Measurements from ENCODE around the gene KCNMA1. TPM values are rescaled to one million over a fixed set of nuclear protein-coding genes. Genes with fewer than 3 reads are reported as not detected.

The KCNMA1 gene
- total and polyA plus RNA-seq, 3 donors from 2014 or later, result 13.6 to 36.1 (median 24.7) TPM

DNA sequence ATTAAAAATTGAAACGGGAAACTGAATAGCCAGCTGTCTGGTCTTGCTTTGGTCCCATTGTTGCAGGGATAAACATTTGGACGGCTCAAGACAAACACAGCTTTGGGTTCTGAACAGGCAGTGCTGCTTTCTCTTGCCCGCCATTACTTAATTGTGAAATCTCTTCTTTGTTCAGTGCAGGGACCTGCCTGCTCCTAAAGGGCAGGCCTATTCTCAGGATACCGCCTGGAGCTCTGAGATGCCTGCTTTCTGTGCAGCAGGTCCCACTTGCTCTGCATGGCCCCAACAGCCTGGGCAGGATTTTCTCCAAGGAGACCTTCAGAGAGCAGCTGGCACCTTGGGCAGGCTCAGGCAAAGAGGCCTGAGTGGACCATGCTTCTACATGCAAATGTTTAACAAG is 237.6 kb downstream of the KCNMA1 start:
- Histone ChIP-seq H3K27ac (no peak overlapping the region), H3K4me1 (no peaks in the 10 kb centered on the region), H3K4me3 (no peak overlapping the region), H3K9me3 (no peaks in the 10 kb centered on the region), H3K36me3 (ENCODE audit: low read depth, missing control alignments) (no peaks in the 10 kb centered on the region), H3K27me3 (no peaks in the 10 kb centered on the region)
- TF ChIP-seq, protein P1, sequence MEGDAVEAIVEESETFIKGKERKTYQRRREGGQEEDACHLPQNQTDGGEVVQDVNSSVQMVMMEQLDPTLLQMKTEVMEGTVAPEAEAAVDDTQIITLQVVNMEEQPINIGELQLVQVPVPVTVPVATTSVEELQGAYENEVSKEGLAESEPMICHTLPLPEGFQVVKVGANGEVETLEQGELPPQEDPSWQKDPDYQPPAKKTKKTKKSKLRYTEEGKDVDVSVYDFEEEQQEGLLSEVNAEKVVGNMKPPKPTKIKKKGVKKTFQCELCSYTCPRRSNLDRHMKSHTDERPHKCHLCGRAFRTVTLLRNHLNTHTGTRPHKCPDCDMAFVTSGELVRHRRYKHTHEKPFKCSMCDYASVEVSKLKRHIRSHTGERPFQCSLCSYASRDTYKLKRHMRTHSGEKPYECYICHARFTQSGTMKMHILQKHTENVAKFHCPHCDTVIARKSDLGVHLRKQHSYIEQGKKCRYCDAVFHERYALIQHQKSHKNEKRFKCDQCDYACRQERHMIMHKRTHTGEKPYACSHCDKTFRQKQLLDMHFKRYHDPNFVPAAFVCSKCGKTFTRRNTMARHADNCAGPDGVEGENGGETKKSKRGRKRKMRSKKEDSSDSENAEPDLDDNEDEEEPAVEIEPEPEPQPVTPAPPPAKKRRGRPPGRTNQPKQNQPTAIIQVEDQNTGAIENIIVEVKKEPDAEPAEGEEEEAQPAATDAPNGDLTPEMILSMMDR (IDR thresholded peaks at IDR 0.05), result no peak
- no peak for TF ChIP-seq POLR2A (IDR thresholded peaks at IDR 0.05)
- DNase-seq, result no peak
- intact Hi-C loops (cut with DNase I; ENCODE audit: low total_unique reads), result no loop called here
- WGBS, 2 donors, result 89 to 91% methylated on average over 4 of the region's 4 CpGs

DNA sequence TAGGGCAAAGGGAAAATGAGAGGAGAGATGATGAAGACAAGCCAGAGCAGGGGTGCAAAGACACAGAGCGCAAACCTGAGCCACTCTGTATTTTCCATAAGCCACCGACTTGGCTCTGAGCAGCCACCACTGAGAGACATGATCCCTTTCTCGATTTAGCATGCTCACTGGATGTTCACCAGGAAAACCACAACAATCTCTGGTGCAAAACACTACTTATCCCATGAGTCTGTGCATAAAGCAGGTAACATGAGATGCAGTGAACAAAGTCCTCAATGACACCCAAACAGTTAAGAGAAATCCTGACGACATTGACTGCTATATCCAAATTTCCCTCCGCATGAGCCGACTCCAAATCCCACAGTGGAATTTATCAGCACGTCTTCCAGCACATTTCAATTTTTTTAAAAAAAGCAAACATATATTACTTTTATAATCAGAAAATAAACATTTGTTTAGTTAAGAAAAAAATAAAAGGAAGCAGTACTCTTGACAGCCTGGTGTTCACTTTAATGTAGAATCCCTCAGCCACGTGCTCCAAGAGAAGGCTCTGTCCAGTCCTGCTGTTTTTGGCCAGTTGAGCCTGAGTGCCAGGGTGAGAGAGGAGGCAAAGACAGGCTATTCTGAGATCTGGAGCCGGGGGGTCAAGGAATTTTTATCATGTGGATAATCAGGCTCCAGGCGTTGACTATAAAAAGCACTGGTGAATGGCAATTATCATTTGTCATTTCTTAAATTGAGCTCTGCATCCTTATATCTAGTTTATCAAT is 238.4 kb downstream of the KCNMA1 start:
- DNase-seq, result no peak
- Histone ChIP-seq H3K9me3 (no peaks in the 10 kb centered on the region), H3K36me3 (ENCODE audit: low read depth, missing control alignments) (no peaks in the 10 kb centered on the region), H3K27ac (no peak overlapping the region), H3K4me3 (no peak overlapping the region), H3K4me1 (no peaks in the 10 kb centered on the region), H3K27me3 (no peaks in the 10 kb centered on the region)
- WGBS, 2 donors, result 76 to 81% methylated on average over 10 of the region's 10 CpGs
- intact Hi-C loops (cut with DNase I; ENCODE audit: low total_unique reads), result no loop called here
- TF ChIP-seq POLR2A (IDR thresholded peaks at IDR 0.05), result no peak
- TF ChIP-seq, protein P1 (IDR thresholded peaks at IDR 0.05), result no peak

DNA sequence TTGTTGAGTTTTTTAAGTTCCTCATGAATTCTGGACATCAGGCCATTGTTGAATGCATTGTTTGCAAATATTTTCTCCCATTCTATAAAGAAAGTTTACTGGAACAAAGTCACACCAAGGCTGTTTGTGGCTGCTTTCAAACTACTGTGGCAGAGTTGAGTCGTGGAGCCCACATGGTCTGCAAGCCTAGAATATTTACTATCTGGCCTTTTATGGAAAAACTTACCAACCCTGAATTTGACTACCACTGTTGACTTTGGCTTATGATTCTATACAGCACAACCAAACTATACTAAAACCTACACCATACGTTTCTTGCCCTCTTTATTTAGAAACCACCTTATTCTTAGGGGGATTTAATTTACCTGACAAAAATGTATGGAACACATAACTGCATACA is 239.1 kb downstream of the KCNMA1 start:
- Histone ChIP-seq H3K9me3 (no peaks in the 10 kb centered on the region), H3K36me3 (ENCODE audit: low read depth, missing control alignments) (no peaks in the 10 kb centered on the region), H3K27me3 (no peaks in the 10 kb centered on the region), H3K4me3 (no peak overlapping the region), H3K27ac (no peak overlapping the region), H3K4me1 (no peaks in the 10 kb centered on the region)
- intact Hi-C loops (cut with DNase I; ENCODE audit: low total_unique reads), result no loop called here
- DNase-seq, result no peak
- TF ChIP-seq POLR2A (IDR thresholded peaks at IDR 0.05), result no peak
- TF ChIP-seq, protein P1 (IDR thresholded peaks at IDR 0.05), result no peak
- WGBS, 2 donors, result 78 to 89% methylated on average over 2 of the region's 2 CpGs

DNA sequence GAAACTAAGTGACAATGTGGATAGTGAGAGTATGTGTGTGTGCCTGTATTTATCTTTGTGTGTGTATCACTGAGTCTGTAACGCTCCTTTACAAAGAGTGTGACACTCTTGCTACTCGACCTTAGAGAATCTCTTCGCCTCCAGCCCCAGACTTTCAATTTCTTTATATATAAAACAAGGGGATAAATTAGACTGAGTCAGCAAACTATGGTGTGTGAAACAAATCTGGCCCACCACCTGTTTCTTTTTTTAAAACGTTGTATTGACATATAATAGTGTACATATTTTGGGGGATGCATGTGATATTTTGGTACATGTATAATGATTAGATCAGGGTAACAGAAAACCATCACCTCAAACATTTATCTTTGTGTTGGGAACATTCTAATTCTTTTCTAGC is 240.5 kb downstream of the KCNMA1 start:
- Histone ChIP-seq H3K27me3 (no peaks in the 10 kb centered on the region), H3K4me3 (no peak overlapping the region), H3K9me3 (no peaks in the 10 kb centered on the region), H3K4me1 (no peaks in the 10 kb centered on the region), H3K36me3 (ENCODE audit: low read depth, missing control alignments) (no peaks in the 10 kb centered on the region), H3K27ac (no peak overlapping the region)
- intact Hi-C loops (cut with DNase I; ENCODE audit: low total_unique reads), result no loop called here
- no peak for TF ChIP-seq POLR2A (IDR thresholded peaks at IDR 0.05)
- TF ChIP-seq, protein P1 (IDR thresholded peaks at IDR 0.05), result no peak
- DNase-seq, result no peak
- WGBS, 2 donors, result 81 to 84% methylated on average over 4 of the region's 4 CpGs

DNA sequence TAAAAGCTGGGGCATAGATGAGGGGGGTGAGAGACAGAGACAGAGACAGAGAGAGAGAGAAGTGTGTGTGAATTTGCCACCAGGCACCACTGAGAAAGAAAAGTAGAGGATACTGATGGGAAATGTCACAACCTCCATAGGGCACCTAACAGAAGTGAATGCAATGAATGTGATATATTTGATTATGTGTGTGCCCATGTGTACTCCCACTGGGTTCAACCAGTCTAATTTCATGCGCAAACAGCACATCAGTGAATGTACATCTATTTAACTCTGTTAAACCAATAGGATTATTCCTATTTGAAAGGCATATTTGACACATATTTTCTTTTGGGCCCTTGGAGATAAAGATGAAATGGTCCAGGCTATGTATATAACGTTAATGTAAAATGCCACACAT is 241.3 kb downstream of the KCNMA1 start:
- DNase-seq, result no peak
- TF ChIP-seq, protein P1 (IDR thresholded peaks at IDR 0.05), result no peak
- no peak for TF ChIP-seq POLR2A (IDR thresholded peaks at IDR 0.05)
- Histone ChIP-seq H3K4me1 (no peaks in the 10 kb centered on the region), H3K27ac (no peak overlapping the region), H3K4me3 (no peak overlapping the region), H3K27me3 (no peaks in the 10 kb centered on the region), H3K9me3 (no peaks in the 10 kb centered on the region), H3K36me3 (ENCODE audit: low read depth, missing control alignments) (no peaks in the 10 kb centered on the region)
- intact Hi-C loops (cut with DNase I; ENCODE audit: low total_unique reads), result no loop called here
- WGBS, 2 donors, result 96% methylated on average over 2 of the region's 2 CpGs
